Activated CD4-positive, alpha-beta T cell treated with anti-CD3 and anti-CD28 coated beads, Interleukin-10, Interleukin-2, amounts not matched to agents 100 ng/mL and 50 ng/mL, durations not matched to agents 16 hours and 8 hours (primary cell): ENCODE measurements around the gene DLGAP3.

ENCODE experiments used
- DNase-seq: peaks from one replicate; pipeline ENCODE4 v3.0.0-alpha.2; 2020

DLGAP3 gene

GRCh38 chr1:34900775-34901502 lies 28.5 kb downstream of the DLGAP3 start:
- DNase-seq: no peak

DNA sequence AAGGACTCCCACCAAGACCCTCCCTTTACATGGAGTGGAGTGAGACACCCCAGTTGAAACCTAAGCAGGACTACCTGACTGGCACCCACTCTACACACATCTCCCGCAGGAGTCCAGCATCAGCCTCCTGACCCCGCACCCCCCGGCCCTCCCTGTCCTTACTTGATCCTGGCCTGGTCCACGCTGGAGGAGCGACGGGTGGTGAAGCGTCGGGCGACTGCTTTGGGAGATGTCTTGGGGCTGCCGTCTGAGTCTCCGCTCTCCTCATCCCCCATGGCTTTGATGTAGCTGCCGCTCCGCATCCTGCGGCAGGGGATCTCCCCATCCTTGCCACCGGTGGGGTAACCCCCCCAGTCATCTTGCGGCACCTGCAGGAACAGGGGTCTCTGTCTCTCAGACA lies 29.5 kb downstream of the DLGAP3 start:
- DNase-seq: no peak

- DNase-seq: no peak
Observed at GRCh38 chr1:34899471-34899870, 30.0 kb downstream of the DLGAP3 start.

DNA sequence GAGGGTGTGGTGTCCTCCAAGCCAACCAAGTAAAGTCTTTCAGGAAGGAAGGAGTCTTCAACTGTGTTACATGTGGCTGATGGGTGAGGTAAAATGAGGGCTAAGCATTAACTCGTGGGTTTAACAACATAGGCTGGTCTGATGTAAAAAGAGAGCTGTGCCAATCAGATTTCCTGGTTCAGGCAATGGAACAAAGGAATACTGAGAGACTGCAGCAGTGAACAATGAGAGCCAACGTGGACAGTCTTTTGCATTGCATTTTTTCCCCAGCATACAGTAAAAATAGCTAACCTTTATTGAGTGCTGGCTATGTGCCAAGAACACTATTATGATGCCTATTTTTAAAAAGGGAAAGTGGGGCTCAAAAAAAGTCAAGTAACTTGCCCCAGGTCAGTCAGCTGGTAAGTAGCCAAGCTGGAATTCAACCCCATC lies 31.1 kb downstream of the DLGAP3 start:
- DNase-seq: no peak

- no peak for DNase-seq
Observed at GRCh38 chr1:34896612-34897011, 32.8 kb downstream of the DLGAP3 start.

GRCh38 chr1:34889705-34890104 lies 39.7 kb downstream of the DLGAP3 start:
- no peak for DNase-seq

DNA sequence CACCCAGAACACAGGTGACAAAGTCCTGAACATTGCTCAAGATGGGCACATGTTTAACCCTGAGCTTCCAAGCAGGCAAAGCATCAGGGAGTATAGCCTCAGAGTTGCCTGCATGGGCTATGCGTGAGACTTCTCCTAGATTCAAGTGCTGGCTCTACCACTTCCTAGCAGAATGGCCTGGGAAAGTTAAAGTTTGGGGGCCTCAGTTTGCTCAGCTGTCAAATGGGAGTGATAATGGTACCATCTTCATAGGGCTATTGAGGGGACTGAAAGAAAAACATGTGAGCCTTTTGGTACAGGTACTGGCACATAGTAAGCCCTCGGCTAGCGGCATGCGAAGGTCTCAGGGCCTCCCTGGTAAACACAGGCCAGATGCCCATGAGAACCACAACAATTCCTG lies 41.9 kb downstream of the DLGAP3 start:
- no peak for DNase-seq

DNA sequence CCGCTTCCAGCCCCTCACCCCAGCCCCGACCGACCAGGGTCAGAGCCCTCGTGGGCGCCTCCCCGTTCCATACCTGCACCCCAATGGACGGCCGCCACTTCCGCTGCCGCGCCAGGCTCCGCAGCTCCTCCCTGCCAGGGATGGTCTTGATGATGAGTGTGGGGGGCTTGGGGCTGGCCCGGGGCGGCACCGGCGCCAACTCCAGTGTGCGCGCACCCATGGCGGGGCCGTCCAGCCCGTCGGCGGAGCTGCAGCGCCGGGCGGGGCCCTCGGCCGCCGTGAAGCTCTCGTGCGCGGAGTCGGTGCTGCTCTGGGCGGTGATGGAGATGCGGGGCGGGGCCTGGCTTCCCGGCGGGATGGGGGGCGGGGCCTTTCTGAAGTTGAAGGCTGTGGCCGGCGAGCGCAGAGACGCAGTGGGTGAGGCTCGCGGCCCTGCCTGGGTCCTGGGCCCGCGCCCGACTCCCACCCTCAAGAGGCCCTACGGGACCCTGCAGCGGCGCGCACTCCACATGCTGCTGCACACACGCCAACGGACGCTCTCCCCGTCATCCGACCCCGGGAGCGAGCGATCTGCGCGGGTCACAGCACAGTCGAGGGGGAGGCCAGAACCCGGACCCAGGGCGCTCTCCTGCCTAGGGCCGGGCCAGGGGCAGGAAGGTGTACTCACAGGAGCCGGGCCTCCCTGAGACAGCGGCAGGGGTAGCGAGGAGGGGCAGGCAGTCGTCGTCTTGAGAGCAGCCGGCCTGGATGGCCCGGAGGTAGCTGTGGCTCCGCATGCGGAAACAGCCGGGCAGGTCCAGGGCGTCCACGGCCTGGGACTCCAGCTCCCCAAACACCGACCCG lies 43.8 kb downstream of the DLGAP3 start:
- peak; percentile 56 for DNase-seq

GRCh38 chr1:34884961-34885360 lies 44.5 kb downstream of the DLGAP3 start:
- DNase-seq: no peak

DNA sequence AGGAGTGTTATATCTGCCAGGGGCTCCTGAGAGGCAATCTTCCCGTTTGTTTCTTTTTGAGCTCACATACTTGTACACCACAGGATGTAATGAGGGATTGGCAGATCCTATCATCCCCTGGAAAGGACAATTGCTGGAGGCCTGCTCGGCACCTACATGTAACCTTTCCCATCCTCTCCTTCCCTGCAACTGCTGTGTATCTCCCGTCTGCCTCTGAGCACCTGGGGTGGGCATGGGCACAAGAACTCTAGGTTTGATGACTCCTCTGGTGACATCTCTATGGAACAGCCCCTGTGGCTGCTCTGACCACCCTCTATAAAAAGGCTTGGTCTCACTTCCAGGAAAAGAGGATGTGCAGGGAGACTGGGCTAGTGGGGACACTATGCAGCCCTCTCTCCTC lies 44.9 kb downstream of the DLGAP3 start:
- DNase-seq: no peak

DNA sequence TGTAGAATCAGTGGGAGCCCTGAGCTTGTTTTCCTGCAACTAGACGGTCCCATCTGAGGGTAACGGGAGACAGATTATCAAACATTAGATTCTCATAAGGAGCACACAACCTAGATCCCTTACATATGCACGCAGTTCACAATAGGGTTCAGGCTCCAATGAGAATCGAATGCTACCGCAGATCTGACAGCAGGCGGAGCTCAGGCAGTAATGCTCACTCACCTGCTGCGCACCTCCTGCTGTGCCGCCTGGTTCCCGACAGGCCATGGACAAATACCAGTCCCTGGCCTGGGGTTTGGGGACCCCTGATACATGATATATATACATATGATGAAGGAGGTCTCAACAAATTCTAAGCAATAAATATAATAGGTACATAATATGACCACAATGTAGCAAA lies 50.2 kb downstream of the DLGAP3 start:
- no peak for DNase-seq

GRCh38 chr1:34876406-34876805 lies 53.0 kb downstream of the DLGAP3 start:
- DNase-seq: no peak

- no peak for DNase-seq
Observed at GRCh38 chr1:34874296-34874952, 55.0 kb downstream of the DLGAP3 start.

GRCh38 chr1:34872133-34872503 lies 57.3 kb downstream of the DLGAP3 start:
- no peak for DNase-seq

- no peak for DNase-seq
Observed at GRCh38 chr1:34871443-34872132, 57.9 kb downstream of the DLGAP3 start.

DNA sequence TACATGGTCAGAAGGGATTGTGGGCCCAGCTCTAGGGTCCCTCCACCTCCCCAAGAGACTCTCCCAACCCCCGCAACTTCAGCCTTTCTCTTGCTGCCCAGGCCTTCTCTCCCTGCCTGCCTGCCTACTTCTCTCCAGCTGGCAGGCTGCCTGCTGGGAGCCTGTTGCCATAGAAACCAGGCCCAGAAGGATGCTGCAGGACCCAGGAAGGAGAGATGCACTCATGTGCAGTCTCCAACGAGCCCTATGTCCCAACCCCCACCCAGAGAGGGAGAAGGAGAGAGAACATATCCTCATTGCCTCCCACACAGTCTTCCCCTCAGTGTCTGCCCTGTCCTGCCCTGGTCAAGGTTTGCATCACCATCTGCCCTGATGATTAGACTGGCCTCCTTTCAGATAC lies 59.1 kb downstream of the DLGAP3 start:
- no peak for DNase-seq

DNA sequence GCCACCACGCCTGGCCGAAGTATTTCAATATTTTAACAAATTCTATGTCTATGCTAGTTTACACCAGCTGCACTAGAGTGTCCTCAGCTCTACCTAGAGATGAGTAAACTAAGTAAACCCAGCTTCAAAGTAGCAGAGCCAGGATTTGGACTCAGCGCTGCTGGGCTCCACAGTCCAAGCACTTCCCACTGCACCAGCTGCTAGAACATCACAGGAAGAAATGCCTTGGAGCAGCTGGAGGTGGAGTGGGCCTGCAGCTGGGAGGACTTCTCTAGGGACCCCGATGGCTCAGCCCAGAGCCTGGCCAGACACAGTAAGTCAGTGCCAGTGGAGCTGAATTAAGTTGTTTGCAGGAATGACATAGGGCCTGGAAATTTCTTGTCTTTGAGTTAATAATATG lies 59.7 kb downstream of the DLGAP3 start:
- DNase-seq: no peak

DNA sequence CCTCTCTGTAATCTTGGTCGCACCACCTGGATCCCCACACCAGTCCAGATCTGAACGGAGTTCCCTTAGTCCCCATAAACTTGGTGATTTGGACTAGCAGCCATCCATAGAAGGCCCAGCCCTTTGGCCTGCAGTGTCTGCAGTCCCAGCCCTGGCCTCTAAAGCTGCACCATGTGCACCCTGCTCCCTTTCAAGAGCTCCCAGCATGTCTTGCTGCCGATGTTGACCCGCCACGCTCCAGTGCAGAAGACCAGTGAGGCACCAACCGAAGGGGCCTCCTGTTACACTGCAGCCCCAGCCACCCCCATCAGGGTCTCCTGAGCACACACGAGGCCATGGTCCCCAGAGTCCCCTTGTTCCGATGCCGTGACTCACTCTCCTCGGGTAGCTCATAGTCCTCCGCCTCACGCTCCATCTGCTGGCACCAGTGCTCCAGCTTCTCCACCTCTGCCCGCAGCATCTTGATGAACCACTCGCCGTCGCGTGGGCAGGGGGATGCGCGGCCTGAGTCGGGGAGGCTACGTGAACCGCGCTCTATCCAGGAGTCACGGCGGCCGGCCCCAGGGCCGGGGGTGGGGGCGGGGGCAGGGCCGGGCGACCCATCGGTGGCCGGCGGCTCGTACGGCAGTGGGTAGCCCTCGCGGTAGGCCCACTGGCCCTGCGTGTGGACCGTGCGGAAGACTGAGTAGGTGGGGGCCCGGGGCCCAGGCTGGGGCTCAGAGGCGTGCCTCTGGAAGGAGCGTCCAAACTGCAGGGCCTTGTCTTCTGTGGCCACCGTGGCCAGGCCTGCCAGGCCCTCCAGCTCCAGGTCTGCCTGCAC lies 61.0 kb downstream of the DLGAP3 start:
- no peak for DNase-seq

GRCh38 chr1:34867415-34867814 lies 62.0 kb downstream of the DLGAP3 start:
- DNase-seq: no peak

GRCh38 chr1:34866762-34867109 lies 62.7 kb downstream of the DLGAP3 start:
- DNase-seq: no peak

DNA sequence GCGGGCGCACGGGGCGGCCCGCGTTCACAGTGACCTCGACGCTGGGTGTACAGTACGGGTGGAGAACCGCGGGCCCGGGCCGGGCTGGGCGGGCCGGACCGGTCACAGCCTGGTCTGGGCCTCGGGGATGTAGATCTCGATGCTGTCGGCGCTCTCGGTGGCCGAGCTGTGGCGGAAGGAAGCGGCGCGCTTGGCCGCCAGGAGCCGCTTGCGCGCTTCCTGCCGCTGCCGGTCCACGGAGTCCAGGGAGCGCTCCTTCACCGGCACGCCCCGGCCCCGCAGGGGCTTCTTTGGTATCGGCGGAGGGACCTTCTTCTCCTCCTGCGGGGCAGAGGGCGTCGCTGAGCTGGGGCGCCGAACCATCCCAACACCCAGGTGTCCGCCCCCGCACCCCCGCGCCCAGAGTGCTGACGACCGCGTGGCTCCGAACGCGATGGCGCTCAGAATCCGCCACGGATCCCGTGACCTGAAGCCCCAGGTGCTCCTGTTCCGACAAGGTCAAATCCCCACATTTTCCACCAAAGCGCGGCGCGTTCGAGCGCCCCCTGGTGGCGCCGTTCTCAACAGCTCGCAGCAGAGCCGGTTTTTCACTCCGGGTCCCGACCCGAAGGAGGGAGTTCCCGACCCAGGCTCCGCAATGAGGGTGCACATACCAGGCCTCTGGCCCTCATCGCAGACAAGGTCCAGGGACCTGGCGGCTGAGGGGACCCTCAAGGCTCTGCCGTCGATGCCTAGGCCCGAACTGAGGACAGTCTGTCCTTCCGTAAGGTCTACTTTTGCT lies 63.3 kb downstream of the DLGAP3 start:
- DNase-seq: peak; percentile 92

- DNase-seq: no peak
Observed at GRCh38 chr1:34865573-34865972, 63.9 kb downstream of the DLGAP3 start.
